ENCODE measurements around the gene LIFR. TPM values are rescaled to one million over a fixed set of nuclear protein-coding genes. Genes with fewer than 3 reads are reported as not detected.

LIFR gene
- total RNA-seq, 1 donor from 2014 or later: 16.0 TPM

DNA sequence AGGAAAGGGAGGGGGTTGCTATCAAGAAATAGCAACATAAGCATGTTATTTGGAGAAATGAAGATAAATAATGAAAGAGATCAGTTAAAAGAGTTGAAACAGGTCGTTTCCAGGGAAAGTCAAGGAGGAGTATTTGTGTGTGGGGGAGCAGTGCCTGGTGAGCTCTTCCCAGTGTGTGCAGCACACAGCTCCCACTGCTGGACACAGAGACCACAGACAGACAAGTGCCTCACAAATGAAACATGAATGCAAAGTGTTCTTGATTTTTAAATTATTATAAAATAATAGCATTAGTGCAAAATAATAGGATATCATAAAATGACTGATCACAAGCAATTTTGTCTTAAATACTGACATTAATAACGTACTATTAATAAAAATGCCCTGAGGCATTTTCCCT lies 40.8 kb downstream of the LIFR start:
- FAIRE-seq (no peak), DNase-seq (ENCODE audit: low read depth) (no peak)
- Mint-ChIP-seq H3K27me3 (ENCODE audit: low read depth, unreplicated experiment) (no peaks in the 10 kb centered on the region), H3K4me3 (ENCODE audit: unreplicated experiment) (no peak overlapping the region), H3K4me1 (ENCODE audit: low read depth, unreplicated experiment) (no peaks in the 10 kb centered on the region), H3K36me3 (ENCODE audit: low read depth, unreplicated experiment) (peaks cover 10% of the 10 kb centered on the region), H3K27ac (ENCODE audit: unreplicated experiment) (no peak overlapping the region), H3K9me3 (ENCODE audit: unreplicated experiment) (peaks cover 9% of the 10 kb centered on the region)
- Histone ChIP-seq H4K20me1 (ENCODE audit: insufficient read depth, low read length) (no peaks in the 10 kb centered on the region), H3K9ac (ENCODE audit: low read length) (no peak overlapping the region), H3K4me1 (ENCODE audit: insufficient read depth, low read length) (no peaks in the 10 kb centered on the region), H3K4me2 (ENCODE audit: low read length) (no peak overlapping the region), H3K4me3 (ENCODE audit: insufficient read depth, low read depth, low read length) (no peak overlapping the region), H2AFZ (ENCODE audit: low read depth, low read length) (no peak overlapping the region), H3K27me3 (ENCODE audit: insufficient read depth, low read length) (no peaks in the 10 kb centered on the region), H3K9me3 (ENCODE audit: insufficient read depth, low read depth, low read length) (no peaks in the 10 kb centered on the region), H3K27ac (ENCODE audit: low read depth, low read length) (no peak overlapping the region), H3K79me2 (ENCODE audit: insufficient read depth, low read length) (no peaks in the 10 kb centered on the region), H3K36me3 (ENCODE audit: insufficient read depth, low read length) (no peaks in the 10 kb centered on the region)
- no peak for TF ChIP-seq EZH2 (IDR thresholded peaks at IDR 0.05; ENCODE audit: insufficient read depth, low read length)
- TF ChIP-seq, protein P1, sequence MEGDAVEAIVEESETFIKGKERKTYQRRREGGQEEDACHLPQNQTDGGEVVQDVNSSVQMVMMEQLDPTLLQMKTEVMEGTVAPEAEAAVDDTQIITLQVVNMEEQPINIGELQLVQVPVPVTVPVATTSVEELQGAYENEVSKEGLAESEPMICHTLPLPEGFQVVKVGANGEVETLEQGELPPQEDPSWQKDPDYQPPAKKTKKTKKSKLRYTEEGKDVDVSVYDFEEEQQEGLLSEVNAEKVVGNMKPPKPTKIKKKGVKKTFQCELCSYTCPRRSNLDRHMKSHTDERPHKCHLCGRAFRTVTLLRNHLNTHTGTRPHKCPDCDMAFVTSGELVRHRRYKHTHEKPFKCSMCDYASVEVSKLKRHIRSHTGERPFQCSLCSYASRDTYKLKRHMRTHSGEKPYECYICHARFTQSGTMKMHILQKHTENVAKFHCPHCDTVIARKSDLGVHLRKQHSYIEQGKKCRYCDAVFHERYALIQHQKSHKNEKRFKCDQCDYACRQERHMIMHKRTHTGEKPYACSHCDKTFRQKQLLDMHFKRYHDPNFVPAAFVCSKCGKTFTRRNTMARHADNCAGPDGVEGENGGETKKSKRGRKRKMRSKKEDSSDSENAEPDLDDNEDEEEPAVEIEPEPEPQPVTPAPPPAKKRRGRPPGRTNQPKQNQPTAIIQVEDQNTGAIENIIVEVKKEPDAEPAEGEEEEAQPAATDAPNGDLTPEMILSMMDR (IDR thresholded peaks at IDR 0.05; ENCODE audit: insufficient read depth, low read depth, low read length): peak; percentile 46

DNA sequence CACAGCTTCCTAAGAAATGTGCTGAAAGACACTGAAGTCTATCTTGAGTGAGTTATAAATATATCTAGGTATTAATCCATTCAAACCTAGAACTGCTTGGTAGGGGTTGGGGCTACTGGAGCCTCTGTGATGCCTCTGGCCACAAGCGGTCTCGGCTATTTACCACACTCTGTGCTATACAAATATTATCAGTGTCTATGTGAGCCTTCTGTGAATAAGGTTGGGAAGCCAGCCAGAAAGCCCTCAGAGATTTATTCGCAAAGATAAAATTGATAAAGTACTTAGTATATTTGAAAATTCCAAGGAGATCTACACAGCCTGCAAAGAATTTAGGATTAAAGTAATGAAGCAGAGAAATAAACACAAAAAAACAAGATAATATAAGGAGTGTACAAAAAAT lies 41.4 kb downstream of the LIFR start:
- H3K4me1 ChIP-seq (ENCODE audit: insufficient read depth, low read length): no peaks in the 10 kb centered on the region
- Mint-ChIP-seq H3K4me3 (ENCODE audit: unreplicated experiment) (no peak overlapping the region), H3K36me3 (ENCODE audit: low read depth, unreplicated experiment) (peaks cover 7% of the 10 kb centered on the region), H3K27me3 (ENCODE audit: low read depth, unreplicated experiment) (no peaks in the 10 kb centered on the region), H3K27ac (ENCODE audit: unreplicated experiment) (no peak overlapping the region), H3K4me1 (ENCODE audit: low read depth, unreplicated experiment) (no peaks in the 10 kb centered on the region), H3K9me3 (ENCODE audit: unreplicated experiment) (peaks cover 8% of the 10 kb centered on the region)
- FAIRE-seq (no peak), DNase-seq (ENCODE audit: low read depth) (no peak)
- H2AFZ ChIP-seq (ENCODE audit: low read depth, low read length): no peak overlapping the region
- H3K36me3 ChIP-seq (ENCODE audit: insufficient read depth, low read length): no peaks in the 10 kb centered on the region
- H3K27me3 ChIP-seq (ENCODE audit: insufficient read depth, low read length): no peaks in the 10 kb centered on the region
- no peak overlapping the region for H3K4me2 ChIP-seq (ENCODE audit: low read length)
- no peak overlapping the region for H3K27ac ChIP-seq (ENCODE audit: low read depth, low read length)
- no peaks in the 10 kb centered on the region for H3K79me2 ChIP-seq (ENCODE audit: insufficient read depth, low read length)
- no peaks in the 10 kb centered on the region for H3K9me3 ChIP-seq (ENCODE audit: insufficient read depth, low read depth, low read length)
- TF ChIP-seq, protein P1 (IDR thresholded peaks at IDR 0.05; ENCODE audit: insufficient read depth, low read depth, low read length): no peak
- no peak for TF ChIP-seq EZH2 (IDR thresholded peaks at IDR 0.05; ENCODE audit: insufficient read depth, low read length)
- no peak overlapping the region for H3K4me3 ChIP-seq (ENCODE audit: insufficient read depth, low read depth, low read length)
- no peak overlapping the region for H3K9ac ChIP-seq (ENCODE audit: low read length)
- no peaks in the 10 kb centered on the region for H4K20me1 ChIP-seq (ENCODE audit: insufficient read depth, low read length)

DNA sequence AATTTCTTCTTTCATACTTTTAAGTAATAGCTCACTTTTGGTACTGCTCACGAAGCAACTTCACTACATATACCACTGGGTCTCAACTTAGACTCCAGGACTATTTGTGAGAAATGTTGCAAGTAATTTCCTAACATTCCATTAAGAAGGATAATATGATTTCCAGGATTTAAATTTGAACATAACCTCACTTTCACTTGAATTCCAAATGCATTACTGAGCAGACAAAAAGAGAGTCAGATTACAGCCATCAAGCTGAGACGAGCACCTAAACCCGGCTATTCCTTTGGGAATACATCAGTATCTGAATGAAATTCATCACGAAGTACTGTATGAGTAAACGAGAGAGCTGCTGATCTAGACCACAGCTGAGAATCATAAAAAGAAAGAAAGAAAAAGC lies 47.3 kb downstream of the LIFR start:
- Histone ChIP-seq H3K27me3 (ENCODE audit: insufficient read depth, low read length) (no peaks in the 10 kb centered on the region), H2AFZ (ENCODE audit: low read depth, low read length) (peak overlapping the region; percentile 21), H3K36me3 (ENCODE audit: insufficient read depth, low read length) (no peaks in the 10 kb centered on the region), H3K79me2 (ENCODE audit: insufficient read depth, low read length) (no peaks in the 10 kb centered on the region), H3K9ac (ENCODE audit: low read length) (peak overlapping the region; percentile 69), H4K20me1 (ENCODE audit: insufficient read depth, low read length) (no peaks in the 10 kb centered on the region), H3K4me1 (ENCODE audit: insufficient read depth, low read length) (peaks cover 6% of the 10 kb centered on the region), H3K9me3 (ENCODE audit: insufficient read depth, low read depth, low read length) (no peaks in the 10 kb centered on the region), H3K4me2 (ENCODE audit: low read length) (peak overlapping the region; percentile 71), H3K4me3 (ENCODE audit: insufficient read depth, low read depth, low read length) (no peak overlapping the region), H3K27ac (ENCODE audit: low read depth, low read length) (peak overlapping the region; percentile 77)
- peak; percentile 80 for FAIRE-seq
- Mint-ChIP-seq H3K4me3 (ENCODE audit: unreplicated experiment) (no peak overlapping the region), H3K36me3 (ENCODE audit: low read depth, unreplicated experiment) (peaks cover 3% of the 10 kb centered on the region), H3K27me3 (ENCODE audit: low read depth, unreplicated experiment) (no peaks in the 10 kb centered on the region), H3K9me3 (ENCODE audit: unreplicated experiment) (no peaks in the 10 kb centered on the region), H3K4me1 (ENCODE audit: low read depth, unreplicated experiment) (peaks cover 8% of the 10 kb centered on the region), H3K27ac (ENCODE audit: unreplicated experiment) (peak overlapping the region; percentile 13)
- DNase-seq (ENCODE audit: low read depth): peak; percentile 89
- no peak for TF ChIP-seq EZH2 (IDR thresholded peaks at IDR 0.05; ENCODE audit: insufficient read depth, low read length)
- TF ChIP-seq, protein P1 (IDR thresholded peaks at IDR 0.05; ENCODE audit: insufficient read depth, low read depth, low read length): no peak
